Left renal pelvis (tissue), 4 donors: ENCODE measurements around the gene RTN4R. TPM values are rescaled to one million over a fixed set of nuclear protein-coding genes. Genes with fewer than 3 reads are reported as not detected.

Source experiments
- DNase-seq, 4 donors: peaks; one replicate each; pipeline ENCODE4 v3.0.0-alpha.2; 2013; ENCODE audit warnings: low read depth in 4 of 4, low spot score in 3 of 4
- polyA plus RNA-seq, 4 donors: library from polyadenylated mRNA; unstranded; fragments of 120-200 nt; gene quantifications; one replicate each; pipeline ENCODE4 v1.2.1, GENCODE V29; 2013; ENCODE audit not compliant: insufficient read length in 4 of 4

Gene RTN4R
- polyA plus RNA-seq, 4 donors: 4.5 to 18.0 (median 7.2) TPM

DNA sequence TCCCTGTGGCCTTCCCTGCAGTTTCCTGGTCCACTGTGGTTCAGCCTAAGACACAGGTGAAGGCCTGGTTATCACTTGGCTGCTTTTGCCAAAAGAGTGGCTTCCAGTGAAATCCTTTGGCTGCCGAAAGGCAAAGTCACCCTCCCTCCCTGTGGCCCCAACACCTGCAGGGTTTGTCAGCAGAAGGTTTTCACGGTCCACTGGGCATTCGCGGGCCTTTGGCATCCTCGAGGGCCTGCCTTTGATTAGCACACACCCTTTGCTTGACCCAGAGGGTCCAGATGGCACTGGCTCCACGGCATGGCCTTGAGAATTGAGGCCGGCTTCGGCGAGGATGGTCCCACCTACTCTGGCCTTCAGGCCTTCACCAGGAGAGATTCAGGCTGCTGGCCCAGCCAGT, 35.3 kb downstream of the RTN4R start:
- no peak for DNase-seq

- DNase-seq: no peak
Observed at GRCh38 chr22:20232237-20232598, 35.9 kb downstream of the RTN4R start.

DNA sequence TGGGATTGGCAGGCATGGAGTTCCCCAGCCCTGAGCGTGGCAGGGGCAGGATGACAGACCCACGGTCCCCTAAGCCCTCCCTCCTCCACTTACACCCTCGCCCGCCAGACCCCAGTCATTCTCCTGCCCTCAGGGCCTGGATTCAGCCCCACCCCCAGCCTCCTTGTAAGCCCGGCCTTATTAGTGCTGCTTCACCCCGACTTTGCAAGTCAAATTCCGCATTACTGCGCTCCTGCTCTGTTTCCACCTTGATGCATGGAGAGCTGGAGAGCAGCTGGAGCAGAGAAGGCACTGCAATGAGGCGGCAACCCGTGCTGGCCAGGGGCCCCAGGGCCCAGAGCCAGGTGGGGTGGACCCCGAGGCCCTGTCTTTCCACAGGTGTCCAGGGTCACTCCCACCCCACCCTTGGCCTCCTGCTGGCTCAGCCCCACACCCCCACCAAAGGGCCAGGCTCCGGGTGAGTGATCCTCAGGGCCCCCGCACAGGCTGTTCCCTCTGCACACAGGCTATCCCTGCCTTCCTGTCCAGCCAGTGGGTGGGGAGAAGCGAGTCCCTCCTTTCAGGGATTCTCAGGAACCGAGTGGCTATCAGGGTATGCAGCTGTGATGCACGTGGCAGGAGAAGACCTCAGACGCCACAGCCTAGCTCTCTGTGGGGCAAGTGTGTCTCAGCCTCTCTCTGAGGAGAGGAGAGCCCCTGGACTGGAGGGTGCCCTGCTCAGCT, 36.4 kb downstream of the RTN4R start:
- no peak for DNase-seq

DNA sequence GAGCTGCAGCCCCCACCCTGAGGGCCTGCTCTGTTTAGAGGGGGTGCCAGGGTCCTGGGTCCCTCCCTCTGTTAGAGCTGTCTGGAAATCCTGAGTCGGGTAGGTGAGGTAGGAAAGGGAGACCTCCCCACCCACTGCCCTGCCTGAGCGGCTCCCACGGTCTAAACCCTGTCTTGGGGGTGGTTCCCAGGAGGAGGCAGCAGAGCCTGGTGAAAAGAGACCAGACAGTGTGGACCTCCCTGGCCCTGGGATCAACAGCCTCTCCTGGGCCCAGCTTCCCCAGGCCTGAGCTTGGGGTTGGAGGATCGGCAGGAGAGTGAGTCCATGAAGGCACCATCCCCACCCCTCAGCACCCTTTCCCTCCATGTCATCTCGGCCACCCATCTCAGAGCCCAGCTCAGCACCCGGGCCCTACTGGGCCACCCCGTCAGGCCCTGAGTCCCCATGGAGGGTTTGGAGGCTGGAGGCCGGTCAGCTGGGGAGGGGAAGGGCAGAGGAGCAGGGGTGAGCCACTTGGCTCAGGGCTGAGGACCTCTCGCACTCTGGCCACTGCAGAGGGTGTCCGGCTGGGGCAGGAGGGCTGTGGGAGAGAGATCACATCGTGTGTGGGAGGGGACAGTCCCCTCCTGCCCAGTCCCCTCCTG, 37.2 kb downstream of the RTN4R start:
- DNase-seq: no peak

DNA sequence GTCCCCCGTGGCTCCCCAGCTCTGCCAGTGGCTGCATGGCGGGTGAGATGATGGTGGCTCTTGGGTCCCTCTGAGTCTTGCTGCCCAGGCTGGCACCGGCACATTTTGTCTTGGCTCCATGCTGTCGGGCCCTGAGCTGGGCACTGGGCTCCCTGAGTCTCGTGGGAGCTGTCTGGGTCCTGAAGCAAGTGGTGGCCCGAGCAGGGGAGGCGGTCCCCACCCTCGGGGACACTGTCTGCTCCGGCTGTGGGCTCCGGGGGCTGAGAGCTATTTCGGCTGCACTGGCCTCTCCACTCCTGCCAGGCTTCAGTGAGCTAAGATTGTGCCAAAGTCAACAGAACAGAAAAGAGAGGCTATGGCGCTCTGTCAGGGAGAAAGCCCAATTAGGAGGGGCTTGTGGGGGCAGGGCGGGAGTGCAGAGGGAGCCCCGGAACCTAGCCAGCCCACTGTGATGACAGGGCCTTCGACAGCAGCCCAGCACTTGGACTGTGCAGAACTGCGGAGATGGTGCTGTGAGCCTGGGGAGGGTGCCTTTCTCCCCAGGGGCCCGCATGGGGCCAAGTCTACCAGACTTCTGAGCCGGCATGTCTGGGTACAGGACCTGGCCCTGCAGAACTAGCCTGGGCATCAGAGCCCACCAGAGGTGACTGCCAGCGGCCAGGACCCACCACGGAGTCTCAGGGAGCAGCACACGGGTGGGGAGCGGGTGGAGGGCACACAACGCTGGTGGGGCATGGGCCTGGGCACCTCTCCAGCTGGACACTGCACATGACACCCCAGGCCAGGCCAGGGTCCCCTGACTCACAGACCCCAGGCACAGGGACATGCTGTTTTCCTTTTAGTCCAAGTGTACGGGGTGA, 38.0 kb downstream of the RTN4R start:
- no peak for DNase-seq

GRCh38 chr22:20228939-20229272, 39.2 kb downstream of the RTN4R start:
- no peak for DNase-seq

- no peak for DNase-seq
Observed at GRCh38 chr22:20228055-20228938, 39.8 kb downstream of the RTN4R start.

- no peak for DNase-seq
Observed at GRCh38 chr22:20227363-20227762, 40.8 kb downstream of the RTN4R start.

- DNase-seq: no peak
Observed at GRCh38 chr22:20226760-20227350, 41.3 kb downstream of the RTN4R start.

DNA sequence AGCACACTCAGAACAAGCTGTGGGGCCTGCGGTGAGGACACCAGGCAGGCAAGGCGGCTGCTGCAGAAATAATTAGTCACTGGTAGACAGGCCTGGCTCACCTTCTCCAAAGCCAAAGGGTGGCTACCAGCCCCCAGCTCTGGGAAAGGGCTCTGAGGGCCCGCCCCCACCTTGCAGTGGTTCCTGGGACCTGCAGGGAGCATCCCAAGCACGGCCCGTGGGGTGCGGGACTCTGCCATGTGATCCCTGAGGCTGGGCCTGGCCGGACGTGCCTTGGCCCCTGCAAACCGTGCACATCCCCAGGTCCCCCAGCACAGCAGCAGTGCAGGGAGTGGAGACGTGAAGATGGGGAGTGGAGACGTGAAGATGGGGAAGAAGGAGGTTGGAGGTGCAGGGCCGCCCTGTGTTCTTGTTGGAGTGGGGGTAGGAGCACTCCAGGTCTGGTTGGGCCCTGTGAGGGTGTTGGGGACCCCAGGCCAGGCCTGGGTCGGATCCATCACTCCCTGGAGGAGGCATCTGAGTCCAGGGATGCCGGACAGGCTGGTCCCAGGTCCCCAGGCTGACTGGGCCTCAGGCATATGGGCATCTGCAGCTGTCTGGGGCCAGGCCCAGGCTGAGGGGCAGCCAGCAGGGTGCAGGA, 41.9 kb downstream of the RTN4R start:
- DNase-seq: no peak

DNA sequence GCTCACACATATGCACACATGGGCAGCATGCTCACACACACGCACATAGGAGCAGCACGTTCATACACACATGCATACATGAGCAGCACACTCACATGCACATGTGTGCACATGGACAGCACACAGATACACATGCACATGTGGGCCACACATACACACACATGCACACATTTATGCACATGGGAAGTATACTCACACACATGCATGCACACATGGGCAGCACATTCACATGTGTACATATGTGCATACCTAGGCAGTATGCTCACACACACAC, 42.5 kb downstream of the RTN4R start:
- no peak for DNase-seq

DNA sequence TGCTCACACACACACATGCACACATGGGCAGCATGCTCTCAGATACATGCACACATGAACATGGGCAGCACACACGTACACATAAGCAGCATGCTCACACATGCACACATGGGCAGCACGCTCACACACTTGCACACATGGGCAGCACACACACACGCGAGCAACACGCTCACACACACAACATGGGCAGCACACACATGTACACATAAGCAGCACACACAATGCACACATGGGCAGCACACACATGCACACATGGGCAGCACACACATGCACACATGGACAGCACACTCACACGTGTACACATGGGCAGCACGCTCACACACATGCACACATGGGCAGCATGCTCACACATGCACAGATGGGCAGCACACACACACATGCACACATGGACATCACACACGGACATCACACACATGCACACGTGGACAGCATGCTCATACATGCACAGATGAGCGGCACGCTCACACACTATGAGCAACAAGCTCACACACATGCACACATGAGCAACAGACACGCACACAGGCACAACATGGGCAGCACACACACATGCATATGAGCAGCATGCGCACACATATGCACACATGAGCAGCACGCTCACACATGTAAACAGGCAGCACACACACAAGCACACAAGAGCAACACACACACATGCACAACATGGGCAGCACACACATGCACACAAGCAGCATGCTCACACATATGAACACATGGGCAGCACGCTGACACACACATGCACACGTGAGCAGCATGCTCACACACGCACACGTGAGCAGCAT, 43.0 kb downstream of the RTN4R start:
- DNase-seq: no peak

DNA sequence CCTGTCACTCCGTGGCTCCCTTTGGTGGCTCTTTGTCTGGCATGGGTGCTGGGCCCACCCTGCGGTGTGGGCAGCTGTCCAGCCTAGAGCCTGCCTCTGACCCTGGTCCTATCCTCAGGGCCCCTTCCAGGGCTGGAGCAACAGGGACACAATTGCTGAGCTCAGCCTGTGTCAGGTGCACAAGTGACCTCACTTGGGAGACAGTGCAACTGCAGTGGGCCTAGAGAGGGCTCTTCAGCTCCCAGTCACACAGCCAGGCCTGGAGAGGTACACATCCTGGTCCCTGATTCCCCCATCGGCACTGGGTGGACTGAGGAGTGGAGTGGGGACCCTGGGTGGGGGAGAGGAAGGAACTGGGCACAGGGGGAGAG, 43.9 kb downstream of the RTN4R start:
- no peak for DNase-seq

- DNase-seq: no peak
Observed at GRCh38 chr22:20223421-20224255, 44.5 kb downstream of the RTN4R start.

GRCh38 chr22:20222764-20223420, 45.2 kb downstream of the RTN4R start:
- DNase-seq: no peak

DNA sequence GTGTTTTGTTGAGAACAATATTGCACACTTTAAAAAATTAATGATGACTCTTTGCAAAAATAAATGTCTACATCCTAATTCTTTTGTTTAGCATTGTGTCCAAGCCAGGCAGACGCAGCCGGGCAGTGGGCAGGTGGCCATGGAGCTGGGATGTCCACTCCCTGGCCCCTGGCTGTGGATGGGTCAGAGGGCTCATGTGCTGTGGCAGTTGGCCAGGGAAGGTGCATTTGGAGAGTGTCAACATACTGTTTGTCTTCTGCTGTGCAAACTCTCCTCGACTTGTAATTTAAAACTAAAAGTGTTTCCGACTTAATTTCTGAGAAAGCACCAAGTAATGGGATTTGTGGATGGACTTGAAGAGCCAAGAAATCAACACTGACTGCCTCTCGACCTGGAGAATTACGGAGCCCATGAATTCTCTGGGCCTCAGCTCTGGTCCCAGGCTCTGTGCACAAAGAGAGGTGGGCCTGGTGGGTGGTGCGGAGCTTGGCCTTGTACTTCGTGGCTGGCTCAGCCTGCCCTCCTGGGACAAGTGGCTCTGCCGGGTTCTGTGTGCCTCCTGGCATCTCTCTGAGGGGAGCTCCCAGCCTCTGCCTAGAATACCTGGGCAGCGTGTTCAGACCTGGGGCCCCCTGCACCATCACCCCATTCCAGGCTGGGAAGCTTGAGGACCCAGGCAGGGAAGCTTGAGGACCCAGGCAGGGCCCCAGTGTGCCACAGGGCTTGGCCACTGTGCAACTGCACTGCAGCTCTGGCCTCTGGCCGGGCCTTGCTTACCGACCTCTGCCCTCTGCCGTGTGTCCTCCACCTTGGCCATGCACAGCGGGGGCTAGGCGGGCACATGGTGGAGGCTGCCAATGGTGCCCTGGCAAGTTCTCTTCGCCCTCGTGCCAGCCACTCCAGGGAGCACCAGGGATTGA, 46.4 kb downstream of the RTN4R start:
- no peak for DNase-seq

DNA sequence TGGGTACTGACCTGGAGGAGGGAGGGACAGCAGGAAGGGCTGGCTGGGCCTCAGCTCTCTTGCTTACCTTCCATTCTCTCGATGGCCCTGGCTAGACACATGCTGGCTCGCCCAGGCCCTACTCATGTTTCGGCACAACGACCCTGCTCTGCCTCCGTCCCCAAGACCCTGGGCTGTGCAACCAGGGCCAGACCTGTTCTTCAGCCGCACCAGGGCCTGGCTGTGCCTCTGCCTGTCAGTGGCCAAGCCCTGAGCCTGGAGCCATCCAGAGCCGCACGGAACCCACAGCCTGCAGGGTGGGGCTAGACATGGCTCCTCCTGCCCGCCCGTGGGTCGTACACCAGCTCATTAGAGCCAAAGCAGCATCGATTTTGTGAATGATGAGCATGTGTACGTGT, 47.5 kb downstream of the RTN4R start:
- DNase-seq: no peak
